Ramos (cell line): ENCODE results near the gene ING3.

Experiments
- in situ Hi-C: fragments of 300-500 bp; cut with MboI; formaldehyde crosslinking; loops from one replicate; pipeline ENCODE4 v1.14.3; 2022; ENCODE audit warnings: low sequenced_read_pairs; ENCODE audit not compliant: unreplicated experiment

The ING3 gene

GRCh38 chr7:120987683-120988590 lies 37.4 kb downstream of the ING3 start:
- in situ Hi-C loops: loop anchor here (10.0 kb wide), 1 partner anchor 117 kb away; no protein-coding TSS in a partner anchor

GRCh38 chr7:120988591-120989256 lies 38.1 kb downstream of the ING3 start, which contains the start of gene CPED1:
TSS of gene CPED1 (plus strand) at chr7:120988711. CDS start at chr7:120989622, 911 bp downstream.
- in situ Hi-C loops: loop anchor here (10.0 kb wide), 1 partner anchor 116 kb away; no protein-coding TSS in a partner anchor

DNA sequence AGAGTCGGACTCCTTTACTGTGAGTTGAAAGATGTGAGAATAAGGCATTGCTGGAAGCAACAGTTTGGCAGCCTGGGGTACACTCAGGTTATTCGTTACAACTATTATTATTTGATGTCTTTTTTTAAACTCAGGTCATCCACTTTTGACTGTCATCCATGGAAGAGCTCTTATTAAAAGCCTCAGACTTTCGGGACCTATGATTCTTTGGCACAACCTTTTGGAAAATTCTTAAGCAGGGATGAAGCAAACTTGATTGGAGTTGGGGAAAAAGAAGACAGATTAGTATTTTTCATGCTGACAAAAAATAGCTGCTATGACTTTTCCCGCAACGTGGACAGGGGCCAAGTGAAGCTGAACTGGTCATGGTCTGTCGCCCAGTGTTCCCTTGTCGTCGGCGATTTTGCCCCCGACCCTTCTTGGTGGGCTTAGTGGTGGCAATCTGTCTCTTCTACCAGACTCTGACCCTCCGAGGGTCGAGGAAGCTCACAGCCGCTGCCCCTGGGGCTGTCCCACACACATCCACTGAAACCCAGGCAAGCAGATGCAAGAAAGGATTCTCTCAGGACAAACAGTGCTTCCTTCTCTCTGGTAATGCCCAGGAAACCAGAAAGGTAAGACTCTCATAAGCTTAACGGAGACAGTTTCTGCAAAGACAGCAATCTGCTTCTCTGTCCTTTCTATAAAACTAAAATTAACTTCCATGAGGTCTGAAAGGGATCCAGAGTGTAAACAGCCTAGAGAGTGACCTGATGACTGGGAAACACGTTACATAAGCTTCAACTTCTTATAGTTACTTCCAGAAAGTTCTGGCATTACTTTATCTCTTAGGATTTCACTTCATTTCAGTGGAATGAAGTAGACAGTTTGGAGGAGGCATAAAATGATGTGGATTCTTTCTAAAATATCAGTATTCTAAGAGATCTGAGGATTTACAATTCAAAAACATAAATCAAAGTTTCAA lies 39.0 kb downstream of the ING3 start:
- in situ Hi-C loops: loop anchor here (10.0 kb wide), 1 partner anchor 115 kb away; no protein-coding TSS in a partner anchor

DNA sequence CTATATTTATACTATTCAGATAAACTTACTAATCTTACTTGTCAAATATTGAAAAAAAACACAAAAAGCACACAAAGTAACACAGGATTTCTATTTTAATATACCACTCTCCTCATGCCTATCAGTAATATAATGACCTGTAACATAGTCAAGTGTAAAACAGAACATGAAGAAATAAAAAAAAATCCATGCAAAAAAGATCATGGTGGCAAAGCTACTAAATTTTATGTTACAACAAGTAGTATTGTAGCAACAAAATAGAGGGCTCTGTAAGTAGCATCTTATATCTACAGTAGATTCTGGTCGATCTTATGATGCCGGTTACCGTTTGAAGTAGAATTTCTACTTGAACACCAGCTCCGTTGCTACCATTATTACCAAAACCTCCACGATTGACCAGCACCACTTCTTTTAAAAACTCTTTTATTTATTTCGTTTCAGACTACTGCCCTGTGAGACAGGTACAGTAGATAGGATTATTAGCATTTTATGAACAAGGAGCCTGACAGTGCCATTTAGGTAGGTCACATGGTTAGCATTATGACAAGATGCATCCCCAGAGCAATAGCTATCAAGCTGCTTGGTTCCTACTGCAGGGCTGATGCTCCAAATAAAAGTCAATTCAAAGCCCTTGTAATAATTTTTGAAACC lies 40.0 kb downstream of the ING3 start:
- in situ Hi-C loops: no loop called here

- in situ Hi-C loops: no loop called here
Measured at GRCh38 chr7:120991161-120991560, 40.6 kb downstream of the ING3 start.

DNA sequence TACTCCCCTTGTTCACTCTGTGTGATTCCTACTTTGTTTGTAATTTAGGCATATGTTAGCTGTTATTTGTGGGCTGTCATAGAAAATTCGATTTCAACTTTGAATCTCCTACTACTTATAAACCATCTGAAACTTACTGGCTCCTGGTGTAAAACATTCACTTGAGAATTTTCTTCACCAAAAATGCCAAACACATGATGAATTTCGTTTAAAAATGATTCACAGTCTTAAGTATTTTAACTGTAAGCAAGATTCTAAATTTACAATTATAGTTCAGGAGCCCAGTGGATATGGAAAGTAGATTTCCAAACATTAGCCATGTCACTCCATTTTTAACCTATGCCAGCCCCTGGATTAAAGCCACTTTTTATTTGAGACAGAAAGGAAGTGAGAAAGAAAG lies 41.0 kb downstream of the ING3 start:
- in situ Hi-C loops: no loop called here

DNA sequence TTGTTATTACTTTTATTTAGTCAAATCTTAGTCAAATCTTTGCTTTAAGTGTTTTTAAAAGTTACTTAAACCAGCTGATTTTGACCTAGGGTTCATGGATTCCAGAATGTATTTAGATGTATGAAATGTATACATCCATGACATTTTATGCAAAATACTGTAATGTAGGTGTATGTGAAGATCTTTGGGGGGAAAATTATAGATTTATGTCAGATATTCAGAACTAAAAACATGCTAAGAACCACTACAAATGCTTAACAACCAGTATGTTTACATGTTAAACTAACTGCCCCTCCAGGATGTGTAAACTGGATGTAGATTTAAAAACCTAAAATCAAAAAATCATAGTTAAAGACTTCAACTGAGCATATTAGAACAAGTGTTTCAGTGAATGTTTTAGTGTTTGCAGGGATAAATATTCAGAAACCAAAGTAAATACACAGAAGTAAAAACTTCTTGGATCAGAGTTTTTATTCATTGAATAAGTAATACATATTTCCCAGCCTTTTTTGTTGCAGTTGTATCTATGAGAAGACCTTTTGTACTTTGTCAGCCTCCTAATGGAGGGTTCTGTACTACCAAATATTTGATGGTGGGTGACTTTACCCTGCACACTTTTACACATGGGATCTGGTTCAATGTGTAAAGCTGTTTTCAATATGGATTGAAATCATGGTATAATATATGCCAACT lies 41.8 kb downstream of the ING3 start:
- in situ Hi-C loops: no loop called here

DNA sequence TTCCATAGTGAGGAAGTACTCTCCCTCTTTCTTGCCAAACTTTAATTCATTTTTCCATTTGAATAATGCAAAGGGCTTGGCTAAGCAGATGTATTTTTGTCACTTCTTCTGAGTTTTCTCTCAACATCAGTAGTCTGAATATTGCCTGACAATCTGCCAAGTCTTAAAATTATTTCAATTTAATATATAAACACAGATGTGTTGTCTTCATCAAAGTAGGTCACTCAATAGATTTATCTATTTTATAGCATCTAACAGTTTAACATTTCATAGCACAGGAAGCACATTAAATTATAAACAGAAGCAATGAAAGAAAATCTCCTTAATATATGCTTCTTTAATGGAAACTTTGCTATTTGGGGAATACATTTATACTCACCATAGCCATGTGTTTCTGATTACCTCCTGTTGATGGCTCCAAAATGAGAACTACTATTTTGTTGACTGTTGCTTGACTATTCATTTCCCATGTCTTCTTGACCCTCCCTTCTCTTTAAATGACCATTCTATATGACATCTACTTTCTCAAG lies 42.5 kb downstream of the ING3 start:
- in situ Hi-C loops: no loop called here

GRCh38 chr7:120993553-120994191 lies 43.1 kb downstream of the ING3 start:
- in situ Hi-C loops: no loop called here

GRCh38 chr7:120994512-120995410 lies 44.2 kb downstream of the ING3 start:
- in situ Hi-C loops: no loop called here

DNA sequence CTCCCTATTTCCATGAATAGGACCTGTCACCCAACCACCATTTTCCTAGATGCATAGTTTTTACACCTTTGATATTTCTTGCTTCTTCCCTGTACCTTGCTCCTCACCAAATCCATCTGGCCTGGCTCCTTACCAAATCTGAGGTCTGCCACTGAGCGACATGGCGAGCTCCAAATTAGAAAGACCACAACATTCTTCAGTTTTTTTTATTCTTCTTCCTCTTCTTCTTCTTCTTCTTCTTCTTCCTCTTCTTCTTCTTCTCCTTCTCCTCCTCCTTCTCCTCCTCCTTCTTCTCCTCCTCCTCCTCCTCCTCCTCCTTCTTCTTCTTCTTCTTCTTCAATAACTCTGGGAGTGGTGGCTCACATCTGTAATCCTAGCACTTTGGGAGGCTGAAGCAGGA lies 45.1 kb downstream of the ING3 start:
- in situ Hi-C loops: no loop called here

DNA sequence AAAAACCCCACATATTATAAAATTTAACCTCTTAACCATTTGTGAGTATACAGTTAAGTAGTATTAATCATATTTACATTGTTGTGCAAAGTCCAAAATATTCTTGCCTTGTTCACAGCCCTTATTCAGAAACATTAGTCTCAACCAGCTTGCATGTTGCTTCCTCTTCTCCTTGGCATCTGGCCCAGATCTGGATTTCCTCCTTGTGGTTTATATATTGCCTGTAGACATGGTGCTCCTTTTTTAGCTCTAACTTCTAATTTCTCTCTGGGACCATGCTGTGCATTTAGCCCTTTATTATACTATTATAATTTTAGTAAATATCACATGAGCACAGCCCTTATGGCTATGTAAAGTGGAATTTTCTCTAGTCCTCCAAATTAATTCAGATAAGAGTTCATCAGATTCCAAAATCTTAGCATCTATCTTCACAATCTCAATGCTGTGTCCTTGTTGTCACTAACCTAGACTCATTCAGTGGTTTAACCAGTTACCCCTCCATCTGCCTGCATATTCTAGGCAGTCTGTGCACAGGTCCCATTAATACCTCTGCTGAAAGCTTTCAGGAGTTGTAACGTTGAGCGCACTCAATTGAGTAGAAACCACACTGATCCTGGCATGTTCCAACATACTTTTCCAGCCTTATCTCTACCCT lies 45.9 kb downstream of the ING3 start:
- in situ Hi-C loops: no loop called here

DNA sequence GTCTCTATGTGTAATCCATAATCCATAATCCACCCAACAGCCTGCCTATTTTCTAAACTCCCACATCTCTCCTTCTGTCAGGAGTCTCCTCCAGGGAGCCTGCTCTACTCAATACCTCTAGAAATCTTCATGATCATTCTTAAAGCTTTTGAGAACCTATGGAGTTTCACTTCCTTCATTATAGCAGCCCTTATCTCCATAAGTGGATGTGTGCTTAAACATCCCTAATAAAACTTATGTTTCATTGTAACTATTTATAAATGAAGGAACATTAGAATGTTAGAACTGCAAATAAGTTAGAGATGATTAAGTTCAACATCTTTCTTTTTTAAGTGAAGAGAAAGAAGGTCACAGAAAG lies 46.4 kb downstream of the ING3 start:
- in situ Hi-C loops: no loop called here

DNA sequence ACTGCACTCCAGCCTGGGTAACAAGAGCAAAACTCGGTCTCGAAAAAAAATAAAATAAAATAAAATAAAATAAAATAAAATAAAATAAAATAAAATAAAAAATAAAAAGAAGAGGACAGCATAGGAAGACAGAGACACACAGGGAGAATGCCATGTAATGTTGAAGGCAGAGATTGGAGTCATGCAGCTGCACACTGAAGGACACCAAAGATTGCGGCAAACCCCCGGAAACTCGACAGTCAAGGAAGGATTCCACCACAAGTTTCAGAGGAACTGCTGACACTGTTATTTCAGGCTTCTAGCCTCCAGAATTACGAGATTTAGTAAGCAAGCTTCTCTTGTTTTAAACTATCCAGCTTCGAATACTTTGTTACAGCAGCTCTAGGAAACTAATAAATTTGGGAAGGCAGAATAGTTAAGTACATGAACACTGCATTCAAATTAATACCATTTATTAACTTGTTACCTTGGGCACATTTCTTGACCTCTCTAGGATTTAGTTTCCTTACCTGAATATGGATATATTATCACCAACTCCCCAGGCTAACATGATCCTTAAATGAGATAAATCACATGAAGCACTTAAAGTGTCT lies 47.4 kb downstream of the ING3 start:
- in situ Hi-C loops: no loop called here

DNA sequence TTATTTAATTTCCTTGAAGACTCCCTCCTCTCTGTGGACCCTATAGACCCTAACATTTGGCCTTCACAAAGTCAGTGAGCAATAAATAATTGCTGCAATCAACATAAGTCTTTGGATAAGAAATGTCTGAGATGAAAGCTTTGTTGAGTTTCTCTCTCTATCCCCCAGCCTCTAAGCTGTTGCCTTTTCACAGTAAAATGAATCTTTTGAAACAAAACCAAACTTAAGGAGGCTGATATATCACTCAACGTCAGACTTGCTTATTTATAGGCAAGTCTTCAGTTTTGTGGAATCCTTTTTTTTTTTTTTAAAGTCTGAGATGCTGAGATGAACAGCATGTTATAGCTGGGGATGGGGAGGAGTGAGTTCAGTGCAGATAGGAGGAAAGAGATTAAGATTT lies 47.9 kb downstream of the ING3 start:
- in situ Hi-C loops: no loop called here

GRCh38 chr7:120998996-120999565 lies 48.5 kb downstream of the ING3 start:
- in situ Hi-C loops: no loop called here
